Muscle of leg (tissue), 11 donors: ENCODE data around the gene GRAP. TPM values are rescaled to one million over a fixed set of nuclear protein-coding genes. Genes with fewer than 3 reads are reported as not detected.
"Not testable (repeated sequence)": the region's sequence is repeated elsewhere in the genome, so short reads cannot be mapped to it uniquely, and the experiment has no call there.

ENCODE experiments used
- DNase-seq: peaks from one replicate; pipeline ENCODE4 v3.0.0; 2013
- H3K27ac ChIP-seq: one replicate; pipeline ENCODE4 v1.5.1; 2013; ENCODE audit warnings: mild to moderate bottlenecking, low read length, control low read depth
- H3K27me3 ChIP-seq: one replicate; pipeline ENCODE4 v1.6.1; 2013; ENCODE audit warnings: low read length; ENCODE audit not compliant: control insufficient read depth, insufficient read depth
- H3K36me3 ChIP-seq: one replicate; pipeline ENCODE4 v1.6.1; 2013; ENCODE audit warnings: low read length; ENCODE audit not compliant: control insufficient read depth, insufficient read depth
- H3K4me1 ChIP-seq: one replicate; pipeline ENCODE4 v1.6.1; 2013; ENCODE audit warnings: low read length; ENCODE audit not compliant: control insufficient read depth, insufficient read depth
- H3K4me3 ChIP-seq: one replicate; pipeline ENCODE4 v1.5.1; 2013; ENCODE audit warnings: low read length, control low read depth
- H3K9me3 ChIP-seq: replicated peaks from 2 replicates; pipeline ENCODE4 v1.6.1; 2013; ENCODE audit warnings: low read depth, low read length; ENCODE audit not compliant: control insufficient read depth
- WGBS: methylation state at CpG from one replicate; pipeline ENCODE4 v1.1.5; 2013; ENCODE audit warnings: missing lambda C conversion rate; ENCODE audit not compliant: insufficient coverage; 5-methylcytosine and 5-hydroxymethylcytosine counted together
- polyA plus RNA-seq, 8 donors: library from polyadenylated mRNA; unstranded; fragments of 120-200 nt; gene quantifications; one replicate each; pipeline versions ENCODE4 v1.2.1 to v1.2.3, GENCODE V29; 2013; ENCODE audit warnings: inconsistent platforms in 1 of 8, low replicate concordance in 1 of 8; ENCODE audit not compliant: insufficient read length in 8 of 8, insufficient read depth in 1 of 8
- total RNA-seq: library from RNA; stranded (reverse); fragments of 120-200 nt; gene quantifications from one replicate; pipeline ENCODE4 v1.2.4, GENCODE V29; 2013

The GRAP gene
- total and polyA plus RNA-seq, 9 donors = 2.4 to 4.0 (median 3.2) TPM

DNA sequence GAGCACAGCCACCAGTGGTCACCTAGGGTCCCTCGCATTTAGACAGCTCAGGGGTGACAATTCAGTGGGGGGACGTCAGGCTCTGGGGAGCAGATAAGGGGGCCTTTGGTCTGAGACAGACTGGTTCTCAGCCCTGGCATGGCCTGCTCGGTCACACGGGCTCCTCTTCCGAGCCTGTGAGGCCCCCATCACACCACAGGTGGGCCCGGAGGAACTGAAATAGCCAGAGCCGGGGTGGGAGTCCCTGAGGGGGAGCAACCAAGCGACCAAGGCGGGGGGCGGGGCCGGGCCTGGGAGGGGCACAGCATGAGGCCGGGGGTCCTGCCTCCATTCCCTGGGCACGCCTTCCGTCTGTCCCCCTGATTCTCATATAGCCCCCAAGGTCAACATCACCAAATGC lies 4.4 kb downstream of the GRAP start:
- H3K36me3 ChIP-seq, H3K4me3 ChIP-seq, H3K27ac ChIP-seq, H3K27me3 ChIP-seq, H3K9me3 ChIP-seq, H3K4me1 ChIP-seq, DNase-seq: not testable (repeated sequence)
- no CpG with 5 or more reads among the region's 14 CpGs for whole genome bisulfite sequencing

DNA sequence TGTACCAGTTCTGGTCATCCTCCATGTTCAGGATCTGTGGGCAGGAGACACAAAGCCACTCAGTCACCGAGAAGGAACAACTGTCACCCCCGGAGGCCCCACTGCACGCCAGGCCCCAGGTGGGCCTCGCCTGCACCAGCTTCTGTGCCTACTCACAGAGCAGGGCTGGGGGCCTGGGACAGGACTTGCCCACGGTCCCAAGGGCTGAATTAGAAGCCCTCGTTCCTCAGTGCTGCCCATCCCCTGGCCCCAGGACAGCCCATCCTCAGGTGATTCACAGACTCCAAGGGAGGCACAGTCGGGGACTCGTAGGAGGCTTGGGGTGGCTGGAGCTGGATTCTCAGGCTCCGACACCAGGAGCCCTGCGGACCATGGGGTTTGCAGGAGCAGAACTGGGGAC lies 4.9 kb downstream of the GRAP start:
- H3K27me3 ChIP-seq, H3K4me3 ChIP-seq, DNase-seq, H3K36me3 ChIP-seq, H3K4me1 ChIP-seq, H3K27ac ChIP-seq, H3K9me3 ChIP-seq: not testable (repeated sequence)
- WGBS = no CpG with 5 or more reads among the region's 10 CpGs

DNA sequence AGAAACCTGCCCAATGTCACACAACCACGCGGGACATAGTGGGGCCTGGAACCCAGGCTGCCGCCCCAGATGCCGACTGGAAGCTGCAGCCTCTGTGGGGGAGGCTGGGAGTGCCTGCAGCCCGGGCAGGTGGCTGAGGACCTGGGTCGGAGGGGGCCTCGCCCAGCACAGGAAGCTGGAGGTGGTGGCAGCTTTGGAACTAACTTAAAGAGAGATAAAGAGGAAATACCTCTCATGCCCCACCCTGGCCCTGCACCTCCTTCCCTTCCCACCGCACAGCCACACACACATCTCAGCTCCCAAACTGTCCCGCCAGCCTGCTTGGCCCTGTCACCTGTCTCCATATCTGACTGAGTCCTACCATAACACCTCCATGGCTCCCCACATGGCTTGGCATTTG lies 6.4 kb downstream of the GRAP start:
- not testable (repeated sequence) for H3K27me3 ChIP-seq, DNase-seq
- no CpG with 5 or more reads among the region's 9 CpGs for WGBS

DNA sequence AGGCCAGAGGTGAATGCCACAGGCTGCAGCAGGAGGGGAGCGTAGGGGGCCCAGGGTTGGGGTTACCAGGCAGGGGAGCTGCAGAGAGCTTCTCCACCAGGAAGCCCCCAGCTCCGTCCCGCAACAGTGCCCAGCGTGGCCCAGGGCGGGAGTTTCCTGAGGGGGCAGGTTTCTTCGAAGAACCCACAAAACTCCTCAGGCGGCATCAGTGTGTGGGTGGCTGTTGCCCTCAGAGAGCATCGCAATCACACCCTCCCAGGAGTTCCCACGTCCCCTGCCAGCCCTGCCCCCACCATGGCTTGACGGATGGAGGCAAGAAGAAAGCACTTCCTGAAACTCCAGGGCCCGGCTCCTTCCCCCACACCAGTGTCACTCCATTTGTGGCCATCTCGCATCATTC lies 8.0 kb downstream of the GRAP start:
- no CpG with 5 or more reads among the region's 12 CpGs for WGBS
- H3K4me3 ChIP-seq, DNase-seq, H3K9me3 ChIP-seq, H3K36me3 ChIP-seq, H3K4me1 ChIP-seq, H3K27me3 ChIP-seq, H3K27ac ChIP-seq: not testable (repeated sequence)

More for the DNA sequence above, 6.4 kb downstream of the GRAP start:
- H3K36me3 ChIP-seq, H3K27ac ChIP-seq, H3K4me1 ChIP-seq, H3K4me3 ChIP-seq, H3K9me3 ChIP-seq: not testable (repeated sequence)

DNA sequence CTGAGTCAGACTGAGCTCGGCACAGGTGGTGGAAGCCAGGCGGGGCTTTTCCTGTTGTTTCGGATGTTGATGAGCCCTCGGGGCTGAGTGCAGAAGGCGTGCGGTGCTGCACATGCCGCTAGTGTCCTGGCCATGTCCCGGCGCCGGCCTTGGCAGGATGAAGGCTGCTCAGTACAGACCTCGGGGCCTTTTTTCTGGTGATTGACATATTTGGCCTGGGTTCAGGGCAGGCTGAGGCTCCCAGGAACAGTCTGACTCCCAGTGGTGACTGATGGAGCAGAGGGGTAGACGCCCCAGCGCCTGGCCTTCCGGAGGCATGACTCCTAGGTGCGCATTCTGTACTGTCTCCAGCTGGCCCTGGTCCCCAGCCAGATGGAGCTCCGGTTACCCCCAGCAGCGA lies 8.8 kb downstream of the GRAP start:
- no CpG with 5 or more reads among the region's 17 CpGs for WGBS
- H3K9me3 ChIP-seq, H3K4me3 ChIP-seq, DNase-seq, H3K36me3 ChIP-seq, H3K27me3 ChIP-seq, H3K27ac ChIP-seq, H3K4me1 ChIP-seq: not testable (repeated sequence)

DNA sequence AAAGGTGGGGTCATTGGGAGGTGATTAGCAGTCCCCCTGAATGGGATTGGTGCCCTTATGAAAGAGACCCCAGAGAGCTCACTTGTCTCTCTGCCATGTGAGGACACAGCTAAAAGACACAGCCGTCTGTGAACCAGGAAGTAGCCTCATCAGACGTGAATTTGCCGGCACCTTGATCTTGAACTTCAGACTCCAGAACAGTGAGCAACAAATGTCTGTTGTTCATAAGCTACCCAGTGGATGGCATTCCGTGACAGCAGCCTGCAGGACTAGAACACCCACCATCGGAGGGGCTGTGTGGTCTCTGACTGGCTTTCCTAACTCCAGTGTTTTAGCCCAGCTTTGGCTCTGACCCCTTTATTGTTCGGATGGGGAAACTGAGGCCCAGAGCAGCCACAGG lies 9.2 kb downstream of the GRAP start:
- H3K4me3 ChIP-seq, H3K9me3 ChIP-seq, H3K27me3 ChIP-seq, H3K36me3 ChIP-seq, DNase-seq, H3K27ac ChIP-seq, H3K4me1 ChIP-seq: not testable (repeated sequence)
- WGBS = no CpG with 5 or more reads among the region's 6 CpGs

DNA sequence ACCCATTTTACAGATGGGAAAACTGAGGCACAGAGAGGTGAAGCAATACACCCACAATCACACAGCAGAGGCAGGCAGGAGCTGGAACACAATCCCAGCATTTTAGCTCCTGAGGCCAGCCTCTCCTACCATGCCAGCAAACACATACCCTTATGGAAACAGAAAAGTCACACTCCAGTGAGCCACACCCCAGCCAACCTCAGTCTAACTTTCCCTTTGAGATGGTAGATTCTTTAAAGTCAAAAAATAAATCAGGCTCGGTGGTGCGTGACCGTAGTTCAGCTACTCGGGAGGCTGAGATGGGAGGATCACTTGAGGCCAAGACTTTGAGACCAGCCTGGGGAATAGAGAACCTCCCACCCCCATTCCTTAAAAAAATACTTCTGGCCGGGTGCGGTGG lies 10.6 kb downstream of the GRAP start:
- not testable (repeated sequence) for H3K4me3 ChIP-seq, H3K4me1 ChIP-seq, H3K9me3 ChIP-seq, H3K36me3 ChIP-seq, H3K27ac ChIP-seq, DNase-seq, H3K27me3 ChIP-seq
- no CpG with 5 or more reads among the region's 6 CpGs for WGBS

DNA sequence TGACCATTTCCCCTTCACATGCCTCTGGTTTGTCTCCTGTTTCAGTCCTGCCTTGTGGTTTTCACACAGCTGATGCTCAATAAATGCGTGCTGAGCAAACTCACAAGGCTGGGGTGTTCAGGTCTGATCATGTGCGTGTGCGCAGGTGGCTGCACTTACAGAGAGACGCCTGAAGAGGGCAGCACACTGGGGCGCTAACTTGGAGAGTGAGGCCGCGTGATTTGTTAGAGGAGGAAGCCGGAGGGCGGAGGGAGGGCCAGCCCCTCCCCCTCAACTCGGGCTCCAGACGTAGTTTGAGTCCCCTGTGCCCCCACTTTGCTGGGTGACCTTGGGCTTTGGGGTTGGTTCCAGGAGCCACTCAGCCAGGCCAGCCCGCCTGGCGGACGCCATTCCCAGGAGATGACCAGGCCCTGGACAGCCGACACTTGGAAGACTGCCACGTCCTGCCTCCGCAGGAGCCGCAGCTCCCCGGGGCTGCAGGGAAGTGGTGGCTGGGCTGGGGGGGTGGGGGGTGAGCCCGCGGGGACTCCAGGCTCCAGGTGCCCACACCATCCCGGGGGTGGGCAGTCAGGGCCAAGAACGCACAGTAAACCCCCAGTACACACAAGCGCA lies 14.3 kb downstream of the GRAP start:
- DNase-seq, H3K27me3 ChIP-seq, H3K36me3 ChIP-seq, H3K4me1 ChIP-seq, H3K27ac ChIP-seq, H3K4me3 ChIP-seq, H3K9me3 ChIP-seq: not testable (repeated sequence)
- WGBS = no CpG with 5 or more reads among the region's 24 CpGs

DNA sequence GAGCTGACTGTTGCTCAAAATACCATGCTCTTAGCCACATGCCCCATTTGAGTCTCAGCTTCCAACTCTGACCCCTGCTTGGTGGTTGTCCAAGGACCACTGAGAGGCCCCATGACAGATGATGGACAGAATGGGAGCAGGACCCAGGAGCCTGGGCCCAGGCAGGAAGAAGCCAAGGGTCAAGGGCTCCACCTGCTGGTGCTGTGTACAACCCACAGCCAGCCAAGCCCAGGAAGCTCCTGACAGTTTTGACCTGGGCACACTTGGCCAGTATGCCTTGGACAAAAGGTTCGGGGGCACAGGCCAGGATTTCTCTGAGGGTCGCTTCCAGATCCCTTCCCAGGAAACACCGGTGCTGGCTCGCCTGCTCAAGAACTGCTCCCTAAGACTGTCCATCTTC lies 15.0 kb downstream of the GRAP start:
- no CpG with 5 or more reads among the region's 4 CpGs for WGBS
- H3K9me3 ChIP-seq, H3K27ac ChIP-seq, DNase-seq, H3K4me3 ChIP-seq, H3K27me3 ChIP-seq, H3K36me3 ChIP-seq, H3K4me1 ChIP-seq: not testable (repeated sequence)

DNA sequence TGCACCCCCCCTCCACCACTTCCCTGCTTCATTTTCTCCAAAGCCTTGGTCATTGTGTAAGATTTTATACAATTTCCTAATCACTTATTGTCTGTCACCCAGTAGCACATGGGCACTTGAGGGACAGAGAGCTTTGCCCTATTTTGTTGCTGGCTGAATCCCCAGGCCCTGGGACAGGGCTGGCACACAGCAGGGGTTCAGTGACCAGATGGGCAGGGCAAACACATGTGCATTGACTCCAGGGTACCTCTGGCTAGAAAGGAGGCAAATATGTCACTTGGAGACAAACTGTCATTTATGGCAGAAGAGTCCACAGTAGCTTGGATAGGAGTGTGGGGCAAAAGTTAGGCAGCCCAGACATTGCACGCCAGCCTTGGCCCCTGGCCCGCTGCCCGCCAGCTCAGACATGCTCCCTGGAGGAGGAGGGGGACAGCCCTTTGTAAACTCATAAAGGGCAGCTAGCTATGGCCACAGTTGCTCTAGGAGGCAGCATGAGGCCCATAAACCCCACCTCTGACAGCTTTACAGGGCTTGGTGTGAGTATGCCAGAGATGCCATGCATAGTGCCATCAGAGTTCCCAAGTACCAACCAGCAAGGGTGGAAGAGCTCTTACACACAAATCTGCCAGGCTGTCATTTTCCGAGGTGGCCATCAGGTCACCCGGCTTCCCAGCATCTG lies 15.8 kb downstream of the GRAP start:
- H3K9me3 ChIP-seq, H3K27me3 ChIP-seq, H3K4me3 ChIP-seq, H3K36me3 ChIP-seq, H3K27ac ChIP-seq, H3K4me1 ChIP-seq, DNase-seq: not testable (repeated sequence)
- WGBS = no CpG with 5 or more reads among the region's 5 CpGs

DNA sequence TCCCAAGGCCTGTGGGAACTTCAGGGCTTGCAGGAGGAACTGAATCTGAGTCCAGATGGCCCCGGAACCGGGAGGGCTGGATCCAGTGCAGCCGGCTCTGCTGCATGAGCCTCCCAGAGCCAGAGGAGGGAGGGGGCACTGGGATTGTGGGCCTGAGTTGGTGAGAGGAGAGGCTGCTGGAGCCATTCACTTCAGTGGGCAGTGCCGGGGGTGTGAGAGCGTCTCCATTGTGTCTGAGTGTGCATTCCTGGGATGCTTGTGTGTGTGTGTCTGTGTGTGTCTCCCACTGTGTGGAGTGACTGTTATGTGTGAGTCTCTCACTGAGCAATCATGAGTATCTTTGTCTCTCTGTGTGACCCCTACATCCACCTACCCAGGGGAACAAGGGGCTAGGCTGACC lies 17.0 kb downstream of the GRAP start:
- H3K27me3 ChIP-seq, DNase-seq, H3K4me3 ChIP-seq, H3K4me1 ChIP-seq, H3K36me3 ChIP-seq, H3K27ac ChIP-seq, H3K9me3 ChIP-seq: not testable (repeated sequence)
- no CpG with 5 or more reads among the region's 5 CpGs for WGBS
